Activated T-cell treated with anti-CD3 and anti-CD28 coated beads for 4 hours (primary cell): Measurements from ENCODE around the gene DLG5.
A peak's percentile ranks its signal among the peaks of the same experiment; 100 is the strongest.

Experiments
- DNase-seq: peaks from one replicate; pipeline ENCODE4 v3.0.0-alpha.2; 2020

DLG5 gene

DNA sequence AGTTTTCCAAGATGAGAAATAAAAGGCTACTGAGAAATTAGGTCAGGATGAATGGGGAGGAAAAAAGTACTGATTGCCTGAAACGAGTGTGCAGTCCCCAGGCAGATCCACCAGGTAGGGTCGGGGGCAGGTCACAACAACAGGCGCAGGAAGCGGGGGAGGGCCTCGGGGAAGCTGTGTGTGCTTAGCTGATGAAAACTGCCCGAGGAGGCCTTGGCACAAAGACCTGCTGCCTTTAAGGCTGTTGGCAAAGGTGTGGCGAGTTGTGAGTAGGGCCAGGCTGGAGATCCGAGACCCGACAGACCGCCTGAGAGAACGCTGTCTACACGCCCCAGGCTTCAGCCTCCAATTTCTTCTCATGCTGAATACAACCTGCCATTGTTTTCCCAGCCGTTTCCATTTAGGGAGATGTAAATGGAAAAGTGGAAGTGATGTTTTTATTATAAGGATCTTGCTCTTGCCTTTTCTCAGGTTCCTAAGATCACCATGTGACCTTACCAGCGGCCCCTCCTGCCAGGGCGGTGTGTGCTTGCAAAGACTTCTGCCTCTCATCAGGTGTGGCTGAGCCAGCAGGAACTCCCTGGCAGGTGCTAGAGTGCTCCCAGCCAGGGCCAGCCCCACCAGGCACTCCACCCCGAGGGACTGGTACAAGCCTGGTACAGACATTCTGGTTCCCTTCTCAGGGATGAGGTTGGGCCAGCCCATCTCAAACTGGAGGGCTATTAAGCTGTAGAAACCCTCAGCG lies 60.8 kb downstream of the DLG5 start:
- no peak for DNase-seq

DNA sequence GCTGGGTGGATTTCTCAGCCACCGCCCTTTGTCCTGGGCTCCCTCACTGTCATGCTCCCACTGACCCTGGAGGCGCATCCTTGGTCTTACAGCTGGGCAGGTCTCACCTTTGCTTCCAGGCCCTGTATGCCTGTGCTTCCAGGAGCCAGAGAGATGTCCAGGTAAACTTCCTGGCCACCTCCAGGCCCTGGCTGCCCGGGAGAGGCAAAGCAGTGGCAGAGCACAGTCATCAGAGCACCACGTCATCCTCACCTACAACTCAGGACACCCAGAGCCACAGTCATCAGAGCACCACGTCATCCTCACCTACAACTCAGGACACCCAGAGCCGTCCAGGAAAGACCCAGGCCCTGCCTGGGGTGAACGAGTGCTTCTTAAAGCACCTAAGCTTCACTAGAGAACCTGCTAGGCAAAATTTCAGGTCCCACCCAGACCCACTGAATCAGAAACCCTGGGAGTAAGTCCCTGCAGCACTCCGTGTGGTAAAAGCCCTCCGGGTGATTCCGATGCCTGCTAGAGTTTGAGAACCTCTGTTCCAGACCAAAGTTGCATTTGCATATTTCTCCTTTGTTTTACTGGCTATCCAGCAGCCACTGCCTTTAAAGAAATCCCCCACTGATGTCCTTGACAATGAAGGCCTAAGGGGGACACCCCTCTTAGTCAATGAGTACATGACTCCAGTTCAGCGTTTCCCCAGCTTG lies 62.3 kb downstream of the DLG5 start:
- DNase-seq: no peak

DNA sequence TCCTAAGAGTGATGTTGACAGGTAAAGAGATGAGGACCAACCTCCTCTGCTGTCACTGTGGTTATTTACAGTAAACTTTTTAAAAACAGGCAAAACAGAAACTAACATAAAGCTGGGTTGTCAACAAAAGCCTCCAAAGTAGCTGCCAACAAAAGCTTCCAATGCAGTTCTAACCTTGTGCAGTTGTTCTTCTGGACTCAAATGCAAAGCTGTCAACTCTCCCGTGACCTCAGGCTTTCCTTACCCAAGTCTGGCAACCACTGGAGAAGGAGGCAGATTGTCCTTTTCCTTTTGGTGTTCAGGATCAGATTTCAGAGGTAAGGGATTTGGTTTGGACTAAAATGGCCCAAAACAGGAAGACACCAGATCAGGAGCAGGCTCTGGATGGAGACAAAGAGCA lies 63.1 kb downstream of the DLG5 start:
- DNase-seq: no peak

DNA sequence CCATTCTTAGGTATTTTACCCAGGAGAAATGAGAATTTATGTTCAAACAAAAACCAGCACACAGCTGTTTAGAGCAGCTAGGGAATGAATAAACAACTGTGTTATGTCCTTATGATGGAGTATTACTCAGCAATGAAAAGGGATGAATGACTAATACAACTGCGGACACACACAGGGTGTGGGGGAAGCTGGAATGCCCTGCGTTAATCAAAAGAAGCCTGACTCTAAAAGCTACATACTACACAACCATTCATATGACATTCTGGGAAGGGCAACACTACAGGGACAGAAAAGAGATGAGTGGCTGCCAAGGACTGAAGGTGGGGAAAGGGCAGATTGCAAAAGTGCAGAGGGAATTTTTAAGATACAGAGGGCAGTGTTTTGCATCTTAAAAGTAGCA lies 64.0 kb downstream of the DLG5 start:
- DNase-seq: no peak

DNA sequence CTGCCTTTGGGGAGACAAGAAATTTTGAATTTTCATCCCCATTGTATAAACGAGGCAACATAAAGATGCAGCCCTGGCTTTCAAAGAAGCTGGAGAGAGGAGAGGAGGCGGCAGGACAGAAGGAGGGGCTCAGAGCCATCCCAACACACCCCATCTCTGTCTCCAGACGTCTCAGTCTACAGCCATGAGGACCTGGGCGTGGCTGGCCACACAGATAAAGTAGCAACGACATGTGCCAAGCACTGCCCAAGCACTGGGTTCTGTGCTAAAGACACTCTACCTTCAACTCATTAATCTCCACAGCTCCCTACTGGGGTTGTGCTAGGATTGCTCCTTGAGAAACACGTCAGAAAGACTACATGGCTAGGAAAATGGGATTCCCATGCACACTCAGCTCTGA lies 65.2 kb downstream of the DLG5 start:
- no peak for DNase-seq

DNA sequence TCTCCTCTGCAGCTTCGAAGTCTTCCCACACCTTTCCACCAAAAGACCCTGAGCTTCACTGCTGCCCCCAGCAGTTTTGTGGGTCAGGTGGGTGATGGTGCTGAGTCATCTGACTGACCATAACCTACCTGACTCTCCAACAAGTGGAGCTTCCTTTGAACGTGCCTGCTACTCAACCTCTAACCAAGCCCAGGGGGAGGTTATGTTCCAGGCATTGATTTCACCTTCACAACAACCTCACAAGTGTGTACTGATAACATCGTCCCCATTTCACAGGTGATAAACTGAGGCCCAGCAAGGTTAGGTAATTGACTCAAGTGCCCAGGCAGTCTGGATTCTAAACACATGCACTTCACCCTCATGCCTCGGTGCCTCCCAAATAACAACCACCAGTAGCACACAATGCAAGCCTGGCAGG lies 66.7 kb downstream of the DLG5 start:
- DNase-seq: no peak

DNA sequence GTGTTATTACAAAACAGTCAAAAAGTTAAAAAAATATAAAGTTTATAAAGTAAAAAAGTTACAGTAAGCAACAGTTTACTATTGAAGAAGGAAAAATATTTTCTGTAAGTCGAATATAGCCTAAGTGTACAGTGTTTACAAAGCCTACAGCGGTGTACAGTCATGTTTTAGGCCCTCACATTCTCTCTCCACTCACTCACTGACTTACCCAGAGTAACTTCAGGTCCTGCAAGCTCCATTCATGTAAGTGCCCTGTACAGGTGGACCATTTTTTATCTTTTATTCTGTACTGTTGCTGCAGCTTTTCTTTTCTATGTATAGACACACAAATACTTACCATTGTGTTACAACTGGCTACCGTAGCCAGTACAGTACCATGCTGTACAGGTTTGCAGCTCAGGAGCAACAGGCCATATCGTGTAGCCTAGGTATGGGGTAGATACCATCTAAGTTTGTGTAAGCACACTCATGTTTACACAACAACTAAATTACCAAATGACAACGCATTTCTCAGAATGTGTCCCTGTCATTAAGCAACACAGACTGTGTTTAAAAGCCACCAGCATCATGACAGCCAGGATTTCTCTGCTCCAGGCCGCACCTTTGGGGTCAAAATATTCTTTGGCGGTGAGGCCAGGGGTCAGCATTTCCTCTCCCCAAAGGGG lies 67.2 kb downstream of the DLG5 start:
- no peak for DNase-seq

DNA sequence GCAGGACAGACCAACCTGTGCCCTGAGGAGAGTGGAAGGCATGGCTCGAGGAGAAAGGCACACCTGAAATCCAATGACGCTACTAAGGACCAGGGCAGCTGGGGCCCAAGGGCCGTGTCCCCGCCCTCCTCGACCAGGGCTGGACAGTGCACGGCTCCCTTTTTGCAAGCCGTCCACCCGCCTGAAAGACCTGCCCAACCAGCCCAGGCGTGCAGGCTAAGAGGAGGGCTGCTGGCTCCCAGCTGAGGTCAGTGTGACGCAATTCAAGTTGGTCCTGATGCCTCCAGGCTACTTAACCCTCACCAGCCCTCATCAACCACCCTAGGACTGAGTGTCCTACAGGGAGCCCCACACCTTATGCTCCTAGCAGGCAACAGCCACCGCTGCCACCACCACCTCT lies 69.3 kb downstream of the DLG5 start:
- DNase-seq: no peak

DNA sequence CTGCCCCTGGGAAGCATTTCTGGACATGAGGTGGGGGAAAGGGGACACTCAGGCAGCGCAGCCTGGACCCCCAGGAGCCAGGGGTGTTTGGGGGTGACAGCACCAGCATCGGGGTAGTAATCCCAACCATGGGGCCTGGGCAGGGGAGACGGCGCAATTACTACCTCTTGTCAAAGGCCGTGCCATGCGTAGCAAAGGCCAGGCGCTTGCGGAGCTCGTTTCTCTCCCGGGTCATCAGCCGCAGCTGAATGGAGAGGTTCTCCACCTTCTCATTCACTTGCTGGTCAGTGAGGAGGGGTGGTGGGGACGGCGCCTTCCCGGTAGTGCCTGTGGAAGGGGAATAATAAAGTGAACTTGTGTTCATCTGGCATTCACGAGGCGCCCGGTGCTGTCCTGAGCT lies 70.0 kb downstream of the DLG5 start:
- no peak for DNase-seq

DNA sequence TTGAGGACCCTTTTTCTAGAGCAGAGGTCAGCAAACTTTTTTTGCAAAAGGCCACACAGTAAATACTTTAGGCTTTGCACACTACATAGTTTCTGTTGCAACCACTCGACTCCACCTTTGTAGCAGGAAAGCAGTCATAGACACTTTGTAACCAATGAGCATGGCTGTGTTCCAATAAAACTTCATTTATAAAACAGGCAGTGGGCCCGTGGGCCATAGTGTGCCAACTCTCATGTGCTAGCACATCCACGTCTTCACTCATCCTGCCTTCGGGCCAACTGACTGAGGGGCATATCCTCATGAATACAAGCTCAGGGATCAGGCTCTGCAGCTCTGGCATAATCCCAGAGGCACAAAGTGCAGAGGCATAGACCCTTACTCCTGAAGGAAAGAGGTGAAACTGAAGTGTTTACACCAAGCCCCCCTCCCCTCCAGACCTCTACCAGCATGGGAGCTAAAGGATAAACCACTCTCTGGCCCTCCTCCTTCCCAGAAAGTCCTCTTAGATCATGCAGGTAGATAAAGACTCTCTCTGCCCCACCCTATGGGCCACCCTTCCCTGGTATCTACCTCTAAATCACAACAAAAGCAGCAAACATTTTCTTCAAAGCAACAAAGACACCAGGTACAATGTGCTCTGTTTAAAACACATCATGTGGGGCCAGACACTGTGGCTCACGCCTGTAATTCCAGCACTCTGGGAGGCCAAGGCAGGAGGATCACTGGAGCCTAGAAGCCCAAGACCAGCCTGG lies 71.0 kb downstream of the DLG5 start:
- no peak for DNase-seq

DNA sequence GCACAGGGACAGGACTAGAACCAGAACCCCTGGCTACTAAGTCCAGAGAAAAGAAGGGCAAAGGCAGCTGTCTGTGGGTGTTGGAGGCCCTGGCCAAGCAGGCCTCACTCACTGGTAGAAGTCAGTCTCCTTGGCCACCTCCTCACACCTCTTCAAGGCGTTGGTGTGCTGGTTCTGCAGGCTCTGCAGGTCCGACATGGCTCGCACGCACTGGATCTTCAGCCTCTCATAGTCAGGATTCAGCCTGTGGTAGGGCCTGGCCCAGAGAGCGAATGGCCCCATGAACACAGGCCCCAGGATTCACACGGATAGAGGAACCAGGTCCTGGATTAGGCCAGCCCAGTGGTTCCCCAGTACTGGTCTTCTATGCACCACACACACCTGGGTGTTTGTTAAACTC lies 72.4 kb downstream of the DLG5 start:
- DNase-seq: no peak

DNA sequence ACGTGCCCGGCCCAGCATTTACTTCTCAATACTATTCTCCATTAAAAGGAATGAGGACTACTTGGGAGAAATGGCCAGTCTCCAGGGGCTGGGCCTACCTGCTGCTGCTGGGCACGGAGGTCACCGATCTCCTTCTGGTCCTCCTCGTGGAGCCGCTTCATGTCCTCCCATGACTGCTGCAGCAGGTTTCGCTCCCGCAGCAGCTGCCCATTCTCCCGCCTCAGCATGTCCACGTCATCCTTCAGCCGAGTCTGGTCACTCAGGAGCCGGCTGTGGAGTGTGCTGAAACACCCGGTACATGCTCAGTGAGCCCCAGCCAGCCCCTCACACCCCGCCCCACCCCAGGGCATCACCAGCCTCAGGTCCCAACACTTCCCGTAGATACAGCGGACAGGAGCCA lies 73.3 kb downstream of the DLG5 start:
- DNase-seq: no peak

DNA sequence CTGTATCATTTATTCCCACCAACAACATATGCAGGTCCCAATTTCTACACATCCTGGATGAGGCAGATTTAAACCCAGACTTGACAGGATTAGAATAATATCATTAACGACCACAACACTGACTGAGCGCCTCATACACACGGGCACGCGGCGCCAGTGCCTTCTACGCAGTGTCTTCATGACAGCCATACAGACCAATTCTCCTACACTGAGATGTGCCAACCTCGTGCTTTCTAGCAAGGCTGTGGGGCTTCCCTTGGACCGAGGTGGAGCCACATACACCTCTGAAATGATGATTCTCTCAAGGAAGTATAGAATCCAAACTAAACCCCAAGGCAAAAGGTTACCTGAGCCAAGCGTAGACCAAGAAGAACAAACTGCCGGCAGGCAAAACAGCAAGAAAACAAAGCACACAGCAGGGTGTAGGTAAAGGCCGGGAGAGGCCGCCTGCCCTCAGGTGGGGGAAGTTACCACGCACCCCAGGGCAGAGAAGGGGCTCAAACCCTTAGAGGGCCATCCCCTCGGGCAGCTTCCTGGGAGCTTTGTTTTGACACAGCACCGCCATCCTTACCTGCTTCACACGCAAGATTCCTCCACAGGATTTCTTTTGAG lies 75.8 kb downstream of the DLG5 start:
- no peak for DNase-seq

DNA sequence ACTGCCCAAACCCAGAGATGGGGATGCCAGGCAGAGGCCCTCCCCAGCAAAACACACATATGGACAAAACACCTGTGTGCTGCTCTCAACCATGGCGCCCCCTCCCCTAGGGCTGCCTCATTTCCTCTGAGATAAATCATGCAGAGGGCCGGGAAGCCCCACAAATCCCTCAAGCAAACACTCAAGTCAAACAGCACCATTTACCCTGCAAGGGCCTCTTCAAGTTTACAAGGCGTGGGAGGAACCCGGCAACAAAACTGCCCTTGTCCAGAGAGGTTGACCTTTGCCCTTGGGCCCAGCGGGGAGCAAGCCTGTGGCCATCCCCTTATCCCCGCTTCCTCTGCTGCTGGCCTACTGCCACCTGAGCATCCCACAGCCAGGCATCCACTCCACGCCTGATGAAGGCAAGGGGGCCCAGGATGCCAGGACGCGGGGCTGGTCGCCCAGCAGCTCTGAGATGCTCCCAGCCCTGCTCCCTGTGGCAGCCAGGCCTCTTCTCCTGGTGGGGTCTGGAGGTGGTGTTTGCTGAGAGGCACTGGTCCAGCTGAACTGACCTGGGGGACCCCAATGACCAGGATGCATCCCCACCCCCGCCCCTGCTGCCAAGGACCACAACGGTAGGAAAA lies 77.4 kb downstream of the DLG5 start:
- DNase-seq: no peak

DNA sequence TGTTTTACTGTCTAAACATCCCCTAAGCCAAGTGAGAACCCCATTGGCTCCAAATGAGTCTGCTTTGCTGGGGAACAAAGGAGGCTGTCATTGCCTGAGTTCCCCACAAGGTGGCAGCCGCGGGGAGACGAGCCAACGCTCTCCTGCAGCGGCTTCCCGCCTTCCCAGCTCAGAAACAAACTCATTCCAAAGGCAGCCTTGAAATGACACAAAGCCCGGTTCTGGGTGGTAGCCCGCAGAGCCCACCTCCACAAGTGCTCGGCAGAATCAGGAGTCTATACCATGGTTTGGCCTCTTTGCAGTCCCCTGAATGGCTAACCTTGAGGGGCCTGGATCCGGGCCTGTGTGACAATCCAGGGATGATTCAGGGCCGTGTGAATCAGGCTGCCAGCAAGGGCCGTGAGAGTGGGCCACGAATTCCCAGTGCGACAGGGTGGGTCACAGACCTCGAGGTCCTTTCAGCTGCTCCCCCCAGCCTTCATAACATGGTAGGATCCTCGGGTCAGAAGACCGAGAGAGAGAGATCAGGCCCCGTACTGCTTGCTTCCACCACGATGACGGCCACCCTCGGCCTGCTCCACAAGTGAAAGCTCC lies 79.7 kb downstream of the DLG5 start:
- DNase-seq: peak; percentile 40

DNA sequence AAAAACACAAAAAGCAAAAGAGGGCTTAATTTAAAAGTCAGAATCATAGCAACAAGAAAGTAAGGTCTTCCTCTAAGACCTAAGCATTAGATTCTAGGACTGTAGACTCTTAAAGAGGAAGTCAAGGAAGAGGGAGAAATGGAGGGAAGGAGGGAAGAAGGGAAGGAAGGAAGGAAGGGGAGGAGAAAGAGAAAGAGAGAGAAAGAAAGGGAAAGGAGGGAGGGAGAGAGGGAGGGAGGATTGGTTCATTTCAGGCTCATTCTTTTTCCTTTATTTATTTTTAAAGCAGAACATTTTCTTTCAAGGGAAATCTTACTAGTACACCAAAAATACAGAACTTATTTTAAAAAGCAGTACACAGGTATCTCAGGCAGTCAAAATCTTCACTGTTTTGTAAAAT lies 81.1 kb downstream of the DLG5 start:
- no peak for DNase-seq

DNA sequence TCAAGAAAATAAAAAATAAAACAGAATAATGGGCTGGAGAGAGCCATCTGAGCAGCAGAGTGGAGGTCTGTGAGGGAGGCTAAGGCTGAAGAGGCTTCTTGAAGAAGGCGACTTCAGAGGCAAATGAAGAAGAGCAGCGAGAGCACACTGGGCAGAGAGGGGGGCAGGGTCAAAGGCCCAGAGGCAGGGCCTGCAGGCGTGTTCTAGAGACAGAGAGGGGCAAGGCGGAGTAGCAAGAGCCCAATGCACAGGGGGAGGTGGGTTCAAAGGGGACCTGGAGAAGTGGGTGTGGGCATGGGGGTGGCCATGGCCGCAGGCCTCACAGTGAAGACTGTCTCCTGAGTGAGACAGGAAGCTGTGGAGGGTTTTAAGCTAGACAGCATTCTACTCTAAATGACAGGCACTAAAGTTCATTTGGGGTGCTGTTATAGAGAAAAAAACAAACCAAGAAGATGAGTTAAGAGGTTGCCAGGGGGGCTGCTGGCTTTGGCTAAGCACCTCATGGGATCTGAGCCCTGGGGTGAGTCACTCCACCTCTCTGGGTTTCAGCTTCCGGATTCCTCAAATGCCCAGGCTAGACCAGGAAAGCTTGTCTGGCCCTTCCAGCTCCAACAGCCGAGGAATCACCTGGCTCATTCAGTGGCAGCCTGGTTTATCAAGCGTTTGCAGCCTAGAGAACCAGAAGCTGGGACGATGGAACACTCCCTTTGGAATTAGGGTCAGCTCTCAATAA lies 81.7 kb downstream of the DLG5 start:
- DNase-seq: no peak

DNA sequence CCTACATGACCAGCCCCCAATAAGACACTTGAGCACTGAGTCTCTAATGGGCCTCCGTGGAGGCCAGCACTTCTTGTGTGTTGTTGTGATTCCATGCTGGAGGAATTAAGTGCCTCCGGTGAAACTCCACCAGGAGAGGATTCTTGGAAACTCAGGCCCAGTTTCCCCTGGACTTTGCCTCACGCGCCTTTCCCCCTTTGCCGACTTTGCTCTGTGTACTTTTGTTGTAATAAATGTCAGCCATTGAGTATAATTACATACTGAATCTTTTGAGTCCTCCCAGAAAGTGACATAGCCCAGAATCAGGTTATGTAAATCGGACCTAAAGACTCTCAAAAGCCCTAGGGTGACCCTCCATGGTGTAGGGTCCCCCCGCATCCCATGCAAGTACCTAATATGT lies 82.4 kb downstream of the DLG5 start:
- no peak for DNase-seq

DNA sequence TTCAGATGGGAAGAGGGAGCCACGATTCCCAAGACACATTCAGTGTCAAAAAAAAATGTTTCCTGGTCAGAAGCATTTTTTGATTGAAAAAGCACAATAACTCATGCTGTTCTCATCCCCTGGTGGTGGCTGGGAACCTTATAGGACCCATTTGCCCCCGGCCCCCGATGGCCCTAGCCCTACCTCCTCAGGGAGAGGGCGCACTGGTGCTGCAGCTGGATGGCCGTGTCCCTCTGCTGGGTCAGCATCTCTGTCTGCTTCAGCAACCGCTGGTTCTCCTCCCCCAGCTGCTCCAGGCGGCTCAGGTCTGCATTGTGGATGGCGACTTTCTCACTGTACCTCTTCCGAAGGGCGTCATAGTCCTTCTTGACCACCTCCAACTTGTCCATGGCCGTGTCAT lies 83.3 kb downstream of the DLG5 start:
- DNase-seq: no peak

DNA sequence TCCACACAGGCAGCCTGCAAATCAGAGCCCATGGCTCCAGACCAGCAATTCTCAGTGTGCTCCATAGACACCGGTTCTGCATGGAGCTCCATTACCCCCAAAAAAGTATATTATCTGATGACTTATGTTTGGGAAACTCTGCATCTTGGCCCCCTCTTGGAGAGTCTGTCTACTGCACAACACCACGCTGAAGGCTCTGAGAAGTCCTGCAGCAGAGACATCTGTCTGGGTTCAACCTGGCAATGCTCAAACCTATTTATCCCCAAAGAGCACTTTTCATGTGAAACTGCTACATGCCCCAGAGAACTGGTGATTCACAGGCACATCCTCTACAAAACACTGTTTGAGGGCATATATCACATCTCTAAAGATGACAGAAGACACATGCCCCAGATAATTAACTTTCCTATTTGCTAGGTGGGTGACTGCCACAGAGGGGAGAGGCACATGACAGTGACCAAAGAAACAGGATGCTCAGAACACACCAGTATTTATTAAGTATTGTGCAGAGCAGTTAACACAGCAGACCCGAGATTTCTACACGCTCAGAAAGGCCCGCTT lies 83.8 kb downstream of the DLG5 start:
- DNase-seq: no peak

DNA sequence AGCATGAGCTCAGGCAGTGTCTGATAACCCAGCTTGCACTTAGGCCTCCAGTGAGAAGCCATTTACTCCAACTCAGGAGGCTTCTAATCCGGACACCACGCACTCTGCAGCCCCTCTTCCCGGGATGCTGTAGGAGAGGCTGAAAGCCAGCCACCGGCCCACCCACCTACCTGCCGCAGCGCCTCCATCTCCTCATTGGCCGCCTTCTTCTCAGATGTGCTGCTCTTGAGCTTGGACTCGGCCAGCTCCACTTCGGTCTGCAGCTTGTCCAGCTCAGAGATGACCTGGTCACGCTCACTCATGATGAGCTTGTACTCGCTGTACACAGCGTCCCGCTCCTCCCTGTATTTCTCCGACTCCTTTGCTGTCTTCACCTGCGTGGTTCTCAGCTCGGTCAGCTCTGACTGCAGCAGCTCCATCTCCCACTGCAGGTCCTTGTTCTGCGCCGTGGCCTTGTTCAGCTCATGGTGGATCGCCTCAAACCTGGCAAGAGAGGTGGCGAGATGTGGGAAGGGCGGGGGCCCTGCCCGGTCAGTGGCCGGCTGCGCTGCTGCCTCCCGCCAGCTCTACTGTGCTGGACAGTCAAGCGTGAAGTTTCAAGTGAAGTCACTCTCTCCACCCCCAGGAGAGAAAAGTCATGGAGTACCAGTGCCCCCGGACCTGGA lies 84.7 kb downstream of the DLG5 start:
- no peak for DNase-seq
